ENCODE data around the gene BTG4. TPM values are rescaled to one million over a fixed set of nuclear protein-coding genes. Genes with fewer than 3 reads are reported as not detected.

Gene BTG4
- total RNA-seq, 1 experiment from 2014 or later: not detected

DNA sequence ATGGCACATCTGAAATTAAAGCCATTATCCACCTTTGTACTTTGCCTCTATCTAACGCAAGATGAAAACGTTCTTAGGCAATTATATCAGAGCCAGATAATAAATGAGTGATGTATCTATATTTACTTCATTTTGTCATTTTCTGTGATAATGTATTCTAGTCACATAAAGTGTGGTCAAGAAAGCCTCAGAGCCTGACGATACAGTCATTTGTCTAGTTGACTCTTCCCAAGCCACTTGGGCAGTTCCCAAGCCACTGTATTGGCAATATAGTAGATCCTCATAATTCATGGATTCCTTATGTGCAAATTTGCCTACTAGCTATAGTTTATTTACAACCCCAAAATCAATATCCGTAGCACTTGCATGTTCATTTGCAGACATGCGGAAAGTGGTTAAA, 10.2 kb upstream of the BTG4 start (continued):
- no peak for TF ChIP-seq EGR1 (IDR thresholded peaks at IDR 0.05; ENCODE audit: low read depth)

GRCh38 chr11:111521135-111521534, 8.9 kb upstream of the BTG4 start:
- Histone ChIP-seq H3K4me1 (ENCODE audit: control insufficient read depth in 1 of 2, insufficient read depth in 2 of 2, low read length in 2 of 2) (0 out of 4 replicates have a peak, but pooled peaks cover 0 to 4% of the 10 kb centered on the region in 2 experiments), H3K4me2 (ENCODE audit: low read length) (no peak overlapping the region), H3K9me3 (ENCODE audit: control insufficient read depth in 1 of 2, insufficient read depth in 1 of 2, low read depth in 1 of 2, low read length in 2 of 2) (no peaks in the 10 kb centered on the region), H3K4me3 (replicated peaks in 1 of 2; ENCODE audit: low read depth in 1 of 2, low read length in 2 of 2) (no peak overlapping the region), H3K27ac (ENCODE audit: low read depth, low read length) (no peak overlapping the region), H4K20me1 (ENCODE audit: insufficient read depth) (no peaks in the 10 kb centered on the region), H2AFZ (ENCODE audit: low read depth, low read length, poor library complexity, severe bottlenecking) (no peak overlapping the region), H3K9me2 (ENCODE audit: insufficient read depth) (no peaks in the 10 kb centered on the region), H3K79me2 (ENCODE audit: insufficient read depth, low read length) (no peaks in the 10 kb centered on the region), H3K9ac (ENCODE audit: low read length) (no peak overlapping the region), H3K36me3 (ENCODE audit: control insufficient read depth in 1 of 2, insufficient read depth in 2 of 2, low read length in 2 of 2) (no peaks in the 10 kb centered on the region), H3K27me3 (ENCODE audit: insufficient read depth, low read length) (no peaks in the 10 kb centered on the region)
- RAD21 ChIA-PET (ENCODE audit: low non-redundant PET in 1 of 2, low total read pairs in 2 of 2, uncharacterized antibody in 2 of 2, unreplicated experiment in 2 of 2): no interaction called here
- intact Hi-C loops (cut with micrococcal nuclease): no loop called here
- ATAC-seq: no peak
- POLR2A ChIA-PET: no interaction called here
- CTCF ChIA-PET: no interaction called here
- DNase-seq (ENCODE audit: low read depth, low spot score): no peak
- TF ChIP-seq ZNF274 (IDR thresholded peaks at IDR 0.05; ENCODE audit: low read depth, low read length): no peak
- no peak for TF ChIP-seq POLR2A (IDR thresholded peaks at IDR 0.05; ENCODE audit: borderline replicate concordance, extremely low read depth, insufficient read depth, insufficient read length)
- TF ChIP-seq, protein P1, sequence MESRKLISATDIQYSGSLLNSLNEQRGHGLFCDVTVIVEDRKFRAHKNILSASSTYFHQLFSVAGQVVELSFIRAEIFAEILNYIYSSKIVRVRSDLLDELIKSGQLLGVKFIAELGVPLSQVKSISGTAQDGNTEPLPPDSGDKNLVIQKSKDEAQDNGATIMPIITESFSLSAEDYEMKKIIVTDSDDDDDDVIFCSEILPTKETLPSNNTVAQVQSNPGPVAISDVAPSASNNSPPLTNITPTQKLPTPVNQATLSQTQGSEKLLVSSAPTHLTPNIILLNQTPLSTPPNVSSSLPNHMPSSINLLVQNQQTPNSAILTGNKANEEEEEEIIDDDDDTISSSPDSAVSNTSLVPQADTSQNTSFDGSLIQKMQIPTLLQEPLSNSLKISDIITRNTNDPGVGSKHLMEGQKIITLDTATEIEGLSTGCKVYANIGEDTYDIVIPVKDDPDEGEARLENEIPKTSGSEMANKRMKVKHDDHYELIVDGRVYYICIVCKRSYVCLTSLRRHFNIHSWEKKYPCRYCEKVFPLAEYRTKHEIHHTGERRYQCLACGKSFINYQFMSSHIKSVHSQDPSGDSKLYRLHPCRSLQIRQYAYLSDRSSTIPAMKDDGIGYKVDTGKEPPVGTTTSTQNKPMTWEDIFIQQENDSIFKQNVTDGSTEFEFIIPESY (IDR thresholded peaks at IDR 0.05; ENCODE audit: extremely low read depth, insufficient replicate concordance, low read length): no peak
- TF ChIP-seq SRF (IDR thresholded peaks at IDR 0.05; ENCODE audit: low read depth): no peak
- TF ChIP-seq, protein P2, sequence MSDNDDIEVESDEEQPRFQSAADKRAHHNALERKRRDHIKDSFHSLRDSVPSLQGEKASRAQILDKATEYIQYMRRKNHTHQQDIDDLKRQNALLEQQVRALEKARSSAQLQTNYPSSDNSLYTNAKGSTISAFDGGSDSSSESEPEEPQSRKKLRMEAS (IDR thresholded peaks at IDR 0.05): no peak
- no peak for TF ChIP-seq EGR1 (IDR thresholded peaks at IDR 0.05; ENCODE audit: low read depth)
- no peak for TF ChIP-seq JUND (IDR thresholded peaks at IDR 0.05)
- no peak for TF ChIP-seq CEBPB (IDR thresholded peaks at IDR 0.05; ENCODE audit: low read depth)
- TF ChIP-seq, protein P3, sequence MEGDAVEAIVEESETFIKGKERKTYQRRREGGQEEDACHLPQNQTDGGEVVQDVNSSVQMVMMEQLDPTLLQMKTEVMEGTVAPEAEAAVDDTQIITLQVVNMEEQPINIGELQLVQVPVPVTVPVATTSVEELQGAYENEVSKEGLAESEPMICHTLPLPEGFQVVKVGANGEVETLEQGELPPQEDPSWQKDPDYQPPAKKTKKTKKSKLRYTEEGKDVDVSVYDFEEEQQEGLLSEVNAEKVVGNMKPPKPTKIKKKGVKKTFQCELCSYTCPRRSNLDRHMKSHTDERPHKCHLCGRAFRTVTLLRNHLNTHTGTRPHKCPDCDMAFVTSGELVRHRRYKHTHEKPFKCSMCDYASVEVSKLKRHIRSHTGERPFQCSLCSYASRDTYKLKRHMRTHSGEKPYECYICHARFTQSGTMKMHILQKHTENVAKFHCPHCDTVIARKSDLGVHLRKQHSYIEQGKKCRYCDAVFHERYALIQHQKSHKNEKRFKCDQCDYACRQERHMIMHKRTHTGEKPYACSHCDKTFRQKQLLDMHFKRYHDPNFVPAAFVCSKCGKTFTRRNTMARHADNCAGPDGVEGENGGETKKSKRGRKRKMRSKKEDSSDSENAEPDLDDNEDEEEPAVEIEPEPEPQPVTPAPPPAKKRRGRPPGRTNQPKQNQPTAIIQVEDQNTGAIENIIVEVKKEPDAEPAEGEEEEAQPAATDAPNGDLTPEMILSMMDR (IDR thresholded peaks at IDR 0.05 in 2 of 3, conservative IDR thresholded peaks at IDR 0.05 in 1 of 3; ENCODE audit: borderline replicate concordance in 1 of 3, insufficient read depth in 1 of 3, low read depth in 2 of 3, low read length in 2 of 3): no peak
- TF ChIP-seq ZFX (IDR thresholded peaks at IDR 0.05): no peak
- no peak for TF ChIP-seq SIN3A (IDR thresholded peaks at IDR 0.05; ENCODE audit: low read depth)
- TF ChIP-seq EZH2phosphoT487 (IDR thresholded peaks at IDR 0.05; ENCODE audit: borderline replicate concordance): no peak
- TF ChIP-seq POLR2AphosphoS5 (IDR thresholded peaks at IDR 0.05; ENCODE audit: low read depth, low read length): no peak
- TF ChIP-seq, protein P4, sequence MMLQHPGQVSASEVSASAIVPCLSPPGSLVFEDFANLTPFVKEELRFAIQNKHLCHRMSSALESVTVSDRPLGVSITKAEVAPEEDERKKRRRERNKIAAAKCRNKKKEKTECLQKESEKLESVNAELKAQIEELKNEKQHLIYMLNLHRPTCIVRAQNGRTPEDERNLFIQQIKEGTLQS (IDR thresholded peaks at IDR 0.05): no peak
- no peak for TF ChIP-seq ELF1 (IDR thresholded peaks at IDR 0.05; ENCODE audit: borderline replicate concordance, low read depth)
- no peak for TF ChIP-seq REST (IDR thresholded peaks at IDR 0.05; ENCODE audit: low read depth)
- no peak for TF ChIP-seq FOSL1 (IDR thresholded peaks at IDR 0.05; ENCODE audit: low read depth)
- TF ChIP-seq RAD21 (IDR thresholded peaks at IDR 0.05; ENCODE audit: low read depth): no peak
- no peak for TF ChIP-seq TCF7L2 (IDR thresholded peaks at IDR 0.05; ENCODE audit: borderline replicate concordance, extremely low read depth, insufficient read depth, insufficient read length)
- no peak for TF ChIP-seq SP1 (IDR thresholded peaks at IDR 0.05; ENCODE audit: low read depth)
- BruUV-seq (replicated peaks): no TSS peak

All from HCT116 (cell line).